ENCODE measurements around the gene CBLN3. TPM values are rescaled to one million over a fixed set of nuclear protein-coding genes. Genes with fewer than 3 reads are reported as not detected.

The CBLN3 gene
- polyA plus RNA-seq, 1 donor from 2014 or later = not detected

DNA sequence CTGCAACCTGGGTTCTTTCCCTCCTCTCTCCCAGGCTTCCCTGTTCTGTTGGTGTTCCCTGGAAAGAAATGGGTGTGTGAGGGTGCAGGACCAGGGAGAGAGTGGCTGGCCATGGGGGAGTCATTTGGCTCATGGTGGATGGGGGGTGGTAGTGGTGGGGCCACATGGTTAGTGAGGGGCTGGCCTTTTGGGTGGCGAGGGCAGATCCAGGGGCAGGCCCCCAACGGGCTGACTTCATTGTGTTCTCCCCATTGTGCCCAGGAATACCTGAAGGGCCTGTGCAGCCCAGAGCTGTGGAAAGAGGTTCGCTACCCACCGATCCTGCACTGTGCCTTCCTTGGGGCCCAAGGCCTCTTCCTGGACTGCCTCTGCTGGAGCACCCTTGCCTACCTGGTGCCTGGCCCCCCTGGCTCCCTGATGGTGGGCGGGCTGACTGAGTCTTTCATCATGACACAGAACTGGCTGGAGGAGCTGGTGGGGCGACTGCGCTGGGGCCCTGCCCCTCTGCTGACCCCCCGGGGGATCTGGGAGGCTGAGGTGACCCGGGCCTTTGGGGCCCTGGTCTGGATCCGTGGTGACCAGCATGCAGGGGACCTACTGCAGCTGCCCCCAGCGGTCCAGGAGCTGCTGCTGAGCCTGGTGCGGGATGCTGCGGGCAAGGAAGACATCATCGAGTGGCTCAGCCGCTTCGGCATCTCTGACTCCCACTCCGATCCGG lies 21.7 kb downstream of the CBLN3 start:
- no peak overlapping the region for H3K4me3 ChIP-seq (ENCODE audit: low read length)
- no peaks in the 10 kb centered on the region for H3F3A ChIP-seq (ENCODE audit: insufficient read depth, low read length, poor library complexity, severe bottlenecking)
- no peak overlapping the region for H3K27ac ChIP-seq (ENCODE audit: low read length)
- no peak overlapping the region for H3K9ac ChIP-seq (ENCODE audit: low read length)
- no peak for TF ChIP-seq TAF1 (IDR thresholded peaks at IDR 0.05; ENCODE audit: low read depth)
- no peak for TF ChIP-seq MXI1 (conservative IDR thresholded peaks at IDR 0.05; ENCODE audit: poor library complexity, severe bottlenecking)
- TF ChIP-seq EZH2 (IDR thresholded peaks at IDR 0.05; ENCODE audit: borderline replicate concordance, insufficient read depth, low read length, poor library complexity, severe bottlenecking) = no peak
- TF ChIP-seq RAD21 (conservative IDR thresholded peaks at IDR 0.05) = no peak
- TF ChIP-seq POLR2AphosphoS5 (IDR thresholded peaks at IDR 0.05) = no peak
- TF ChIP-seq, protein P1, sequence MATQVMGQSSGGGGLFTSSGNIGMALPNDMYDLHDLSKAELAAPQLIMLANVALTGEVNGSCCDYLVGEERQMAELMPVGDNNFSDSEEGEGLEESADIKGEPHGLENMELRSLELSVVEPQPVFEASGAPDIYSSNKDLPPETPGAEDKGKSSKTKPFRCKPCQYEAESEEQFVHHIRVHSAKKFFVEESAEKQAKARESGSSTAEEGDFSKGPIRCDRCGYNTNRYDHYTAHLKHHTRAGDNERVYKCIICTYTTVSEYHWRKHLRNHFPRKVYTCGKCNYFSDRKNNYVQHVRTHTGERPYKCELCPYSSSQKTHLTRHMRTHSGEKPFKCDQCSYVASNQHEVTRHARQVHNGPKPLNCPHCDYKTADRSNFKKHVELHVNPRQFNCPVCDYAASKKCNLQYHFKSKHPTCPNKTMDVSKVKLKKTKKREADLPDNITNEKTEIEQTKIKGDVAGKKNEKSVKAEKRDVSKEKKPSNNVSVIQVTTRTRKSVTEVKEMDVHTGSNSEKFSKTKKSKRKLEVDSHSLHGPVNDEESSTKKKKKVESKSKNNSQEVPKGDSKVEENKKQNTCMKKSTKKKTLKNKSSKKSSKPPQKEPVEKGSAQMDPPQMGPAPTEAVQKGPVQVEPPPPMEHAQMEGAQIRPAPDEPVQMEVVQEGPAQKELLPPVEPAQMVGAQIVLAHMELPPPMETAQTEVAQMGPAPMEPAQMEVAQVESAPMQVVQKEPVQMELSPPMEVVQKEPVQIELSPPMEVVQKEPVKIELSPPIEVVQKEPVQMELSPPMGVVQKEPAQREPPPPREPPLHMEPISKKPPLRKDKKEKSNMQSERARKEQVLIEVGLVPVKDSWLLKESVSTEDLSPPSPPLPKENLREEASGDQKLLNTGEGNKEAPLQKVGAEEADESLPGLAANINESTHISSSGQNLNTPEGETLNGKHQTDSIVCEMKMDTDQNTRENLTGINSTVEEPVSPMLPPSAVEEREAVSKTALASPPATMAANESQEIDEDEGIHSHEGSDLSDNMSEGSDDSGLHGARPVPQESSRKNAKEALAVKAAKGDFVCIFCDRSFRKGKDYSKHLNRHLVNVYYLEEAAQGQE (IDR thresholded peaks at IDR 0.05; ENCODE audit: borderline replicate concordance) = no peak
- no peak for TF ChIP-seq SMC3 (conservative IDR thresholded peaks at IDR 0.05; ENCODE audit: poor library complexity)
- TF ChIP-seq EP300 (conservative IDR thresholded peaks at IDR 0.05; ENCODE audit: poor library complexity, severe bottlenecking) = no peak
- no peak for TF ChIP-seq CTCF (IDR thresholded peaks at IDR 0.05; ENCODE audit: poor library complexity, severe bottlenecking)
- no peak overlapping the region for H3K4me2 ChIP-seq (ENCODE audit: low read length)
- H3K79me2 ChIP-seq (replicated peaks; ENCODE audit: insufficient read depth, low read length) = no peaks in the 10 kb centered on the region
- no peaks in the 10 kb centered on the region for H3K27me3 ChIP-seq (ENCODE audit: insufficient read depth, low read depth, low read length)
- H3K9me3 ChIP-seq (ENCODE audit: low read length) = no peaks in the 10 kb centered on the region
- H3K36me3 ChIP-seq (ENCODE audit: insufficient read depth, low read length) = no peaks in the 10 kb centered on the region
- H3K9me2 ChIP-seq (ENCODE audit: insufficient read depth, low read length) = no peaks in the 10 kb centered on the region
- no peak overlapping the region for H2AFZ ChIP-seq (ENCODE audit: low read depth, low read length)
- no peaks in the 10 kb centered on the region for H4K20me1 ChIP-seq (ENCODE audit: insufficient read depth)

GRCh38 chr14:24406416-24406815 lies 23.1 kb downstream of the CBLN3 start:
- Histone ChIP-seq H3K4me2 (ENCODE audit: low read length) (no peak overlapping the region), H3K4me3 (ENCODE audit: low read length) (no peak overlapping the region), H3K27ac (ENCODE audit: low read length) (no peak overlapping the region), H2AFZ (ENCODE audit: low read depth, low read length) (no peak overlapping the region), H3K9ac (ENCODE audit: low read length) (no peak overlapping the region), H3K9me2 (ENCODE audit: insufficient read depth, low read length) (no peaks in the 10 kb centered on the region), H3K79me2 (replicated peaks; ENCODE audit: insufficient read depth, low read length) (no peaks in the 10 kb centered on the region), H3F3A (ENCODE audit: insufficient read depth, low read length, poor library complexity, severe bottlenecking) (no peaks in the 10 kb centered on the region), H4K20me1 (ENCODE audit: insufficient read depth) (no peaks in the 10 kb centered on the region), H3K9me3 (ENCODE audit: low read length) (no peaks in the 10 kb centered on the region), H3K36me3 (ENCODE audit: insufficient read depth, low read length) (no peaks in the 10 kb centered on the region), H3K27me3 (ENCODE audit: insufficient read depth, low read depth, low read length) (no peaks in the 10 kb centered on the region)
- TF ChIP-seq SMC3 (conservative IDR thresholded peaks at IDR 0.05; ENCODE audit: poor library complexity) = no peak
- no peak for TF ChIP-seq EP300 (conservative IDR thresholded peaks at IDR 0.05; ENCODE audit: poor library complexity, severe bottlenecking)
- TF ChIP-seq POLR2AphosphoS5 (IDR thresholded peaks at IDR 0.05) = no peak
- TF ChIP-seq CTCF (IDR thresholded peaks at IDR 0.05; ENCODE audit: poor library complexity, severe bottlenecking) = no peak
- TF ChIP-seq, protein P1 (IDR thresholded peaks at IDR 0.05; ENCODE audit: borderline replicate concordance) = no peak
